CD4-positive, CD25-positive, alpha-beta regulatory T cell (primary cell): ENCODE measurements around the gene SRGAP3. TPM values are rescaled to one million over a fixed set of nuclear protein-coding genes. Genes with fewer than 3 reads are reported as not detected.

Source experiments
- ATAC-seq, 2 donors: fragments of 150-1000 bp; cut with Tn5 transposase; one replicate each; pipeline ENCODE4 v1.10.0; 2021; ENCODE audit warnings: low read depth in 2 of 2, moderate number of reproducible peaks in 2 of 2, moderate library complexity in 1 of 2
- DNase-seq, 3 donors: peaks; one replicate each; pipeline versions ENCODE4 v3.0.0 to v3.0.0-alpha.2; 2012 to 2022; ENCODE audit warnings: mixed read lengths in 1 of 3
- H3K27ac ChIP-seq: one replicate; pipeline ENCODE4 v1.7.0; 2013; ENCODE audit warnings: mild to moderate bottlenecking, low read length; ENCODE audit not compliant: insufficient read depth, poor library complexity, severe bottlenecking
- H3K27me3 ChIP-seq: one replicate; pipeline ENCODE4 v1.7.0; 2013; ENCODE audit warnings: low read length; ENCODE audit not compliant: control insufficient read depth, insufficient read depth
- H3K36me3 ChIP-seq: one replicate; pipeline ENCODE4 v1.7.0; 2013; ENCODE audit warnings: mild to moderate bottlenecking, low read length, moderate library complexity; ENCODE audit not compliant: control insufficient read depth, insufficient read depth
- H3K4me1 ChIP-seq: 2 replicates; pipeline ENCODE4 v1.7.0; 2013; ENCODE audit warnings: mild to moderate bottlenecking, low read length; ENCODE audit not compliant: insufficient read depth, control insufficient read depth, poor library complexity, severe bottlenecking
- H3K4me3 ChIP-seq: one replicate; pipeline ENCODE4 v1.7.0; 2013; ENCODE audit warnings: low read depth, mild to moderate bottlenecking, low read length, moderate library complexity
- H3K9me3 ChIP-seq, 2 experiments: 1 replicate in 1 of 2; 2 replicates in 1 of 2; pipeline ENCODE4 v1.7.0; 2013; ENCODE audit warnings: low read length in 2 of 2, mild to moderate bottlenecking in 1 of 2, moderate library complexity in 1 of 2; ENCODE audit not compliant: control insufficient read depth in 2 of 2
- H3K27ac Mint-ChIP-seq, 3 donors: one replicate each; pipeline ENCODE4 v1.8.0; 2020 to 2022; ENCODE audit warnings: mild to moderate bottlenecking in 3 of 3, mixed read lengths in 3 of 3, moderate library complexity in 2 of 3
- H3K27me3 Mint-ChIP-seq: one replicate; pipeline ENCODE4 v1.8.0; 2022; ENCODE audit warnings: mild to moderate bottlenecking, mixed read lengths
- H3K36me3 Mint-ChIP-seq: one replicate; pipeline ENCODE4 v1.8.0; 2020; ENCODE audit warnings: mixed read lengths
- H3K4me1 Mint-ChIP-seq, 4 donors: one replicate each; pipeline ENCODE4 v1.8.0; 2020 to 2022; ENCODE audit warnings: mixed read lengths in 4 of 4, mild to moderate bottlenecking in 1 of 4
- H3K4me3 Mint-ChIP-seq, 4 donors: one replicate each; pipeline ENCODE4 v1.8.0; 2020 to 2022; ENCODE audit warnings: mild to moderate bottlenecking in 4 of 4, mixed read lengths in 4 of 4, moderate library complexity in 3 of 4
- H3K9me3 Mint-ChIP-seq, 7 donors: one replicate each; pipeline ENCODE4 v1.8.0; 2020 to 2022; ENCODE audit warnings: mixed read lengths in 7 of 7, mild to moderate bottlenecking in 3 of 7, moderate library complexity in 2 of 7
- polyA plus RNA-seq, 4 donors: library from polyadenylated mRNA; unstranded; fragments of 300-500 nt; fragmentation: Illumina TruSeq; gene quantifications; one replicate each; pipeline ENCODE4 v1.2.3, GENCODE V29; 2021
- total RNA-seq: library from RNA; stranded (reverse); gene quantifications from one replicate; pipeline ENCODE4 v1.2.3, GENCODE V29; 2022

Gene SRGAP3
- total and polyA plus RNA-seq, 5 donors from 2014 or later = 1.8 to 8.1 (median 2.8) TPM

- Histone ChIP-seq H3K27ac (no peak overlapping the region), H3K9me3 (no peaks in the 10 kb centered on the region), H3K27me3 (no peaks in the 10 kb centered on the region), H3K36me3 (no peaks in the 10 kb centered on the region), H3K4me1 (no peaks in the 10 kb centered on the region), H3K4me3 (no peak overlapping the region)
- H3K4me1 Mint-ChIP-seq = no peaks in the 10 kb centered on the region
- H3K27ac Mint-ChIP-seq = peak overlapping the region in 1 of 3 donors; percentile 33
- ATAC-seq = no peak
- no peaks in the 10 kb centered on the region for H3K36me3 Mint-ChIP-seq
- no peak overlapping the region for H3K4me3 Mint-ChIP-seq
- no peaks in the 10 kb centered on the region for H3K27me3 Mint-ChIP-seq
- no peak for DNase-seq
- no peaks in the 10 kb centered on the region for H3K9me3 Mint-ChIP-seq
Observed at GRCh38 chr3:9026320-9027045, 223.0 kb downstream of the SRGAP3 start.

GRCh38 chr3:9024341-9024740 is 225.1 kb downstream of the SRGAP3 start:
- no peaks in the 10 kb centered on the region for H3K9me3 Mint-ChIP-seq
- H3K4me1 Mint-ChIP-seq = no peaks in the 10 kb centered on the region
- DNase-seq = no peak
- Histone ChIP-seq H3K9me3 (no peaks in the 10 kb centered on the region), H3K4me3 (no peak overlapping the region), H3K27me3 (no peaks in the 10 kb centered on the region), H3K27ac (no peak overlapping the region), H3K4me1 (no peaks in the 10 kb centered on the region), H3K36me3 (no peaks in the 10 kb centered on the region)
- no peak overlapping the region for H3K4me3 Mint-ChIP-seq
- H3K27me3 Mint-ChIP-seq = no peaks in the 10 kb centered on the region
- H3K27ac Mint-ChIP-seq = no peak overlapping the region
- ATAC-seq = no peak
- no peaks in the 10 kb centered on the region for H3K36me3 Mint-ChIP-seq

GRCh38 chr3:9023226-9023590 is 226.2 kb downstream of the SRGAP3 start:
- H3K27me3 Mint-ChIP-seq = no peaks in the 10 kb centered on the region
- Histone ChIP-seq H3K9me3 (no peaks in the 10 kb centered on the region), H3K27ac (no peak overlapping the region), H3K4me1 (no peaks in the 10 kb centered on the region), H3K36me3 (no peaks in the 10 kb centered on the region), H3K4me3 (no peak overlapping the region), H3K27me3 (no peaks in the 10 kb centered on the region)
- H3K36me3 Mint-ChIP-seq = no peaks in the 10 kb centered on the region
- no peak overlapping the region for H3K4me3 Mint-ChIP-seq
- DNase-seq (no peak), ATAC-seq (no peak)
- no peaks in the 10 kb centered on the region for H3K9me3 Mint-ChIP-seq
- peak overlapping the region in 1 of 3 donors; percentile 34 for H3K27ac Mint-ChIP-seq
- no peaks in the 10 kb centered on the region for H3K4me1 Mint-ChIP-seq

GRCh38 chr3:9022305-9023225 is 226.9 kb downstream of the SRGAP3 start:
- DNase-seq = no peak
- Mint-ChIP-seq H3K4me3 (no peak overlapping the region), H3K4me1 (no peaks in the 10 kb centered on the region), H3K27me3 (no peaks in the 10 kb centered on the region), H3K27ac (peak overlapping the region in 1 of 3 donors; percentile 34), H3K9me3 (no peaks in the 10 kb centered on the region), H3K36me3 (no peaks in the 10 kb centered on the region)
- Histone ChIP-seq H3K4me3 (no peak overlapping the region), H3K9me3 (no peaks in the 10 kb centered on the region), H3K36me3 (no peaks in the 10 kb centered on the region), H3K4me1 (no peaks in the 10 kb centered on the region), H3K27me3 (no peaks in the 10 kb centered on the region), H3K27ac (no peak overlapping the region)
- no peak for ATAC-seq

GRCh38 chr3:9021271-9022009 is 228.0 kb downstream of the SRGAP3 start:
- H3K9me3 ChIP-seq = no peaks in the 10 kb centered on the region
- DNase-seq = no peak
- no peaks in the 10 kb centered on the region for H3K27me3 Mint-ChIP-seq
- H3K36me3 ChIP-seq = no peaks in the 10 kb centered on the region
- no peaks in the 10 kb centered on the region for H3K4me1 Mint-ChIP-seq
- H3K4me1 ChIP-seq = no peaks in the 10 kb centered on the region
- H3K27ac ChIP-seq = no peak overlapping the region
- H3K36me3 Mint-ChIP-seq = no peaks in the 10 kb centered on the region
- no peaks in the 10 kb centered on the region for H3K27me3 ChIP-seq
- H3K9me3 Mint-ChIP-seq = no peaks in the 10 kb centered on the region
- H3K27ac Mint-ChIP-seq = no peak overlapping the region
- H3K4me3 Mint-ChIP-seq = no peak overlapping the region
- no peak for ATAC-seq
- no peak overlapping the region for H3K4me3 ChIP-seq

- Histone ChIP-seq H3K9me3 (no peaks in the 10 kb centered on the region), H3K4me3 (no peak overlapping the region), H3K36me3 (no peaks in the 10 kb centered on the region), H3K4me1 (no peaks in the 10 kb centered on the region), H3K27ac (no peak overlapping the region), H3K27me3 (no peaks in the 10 kb centered on the region)
- H3K27me3 Mint-ChIP-seq = no peaks in the 10 kb centered on the region
- H3K36me3 Mint-ChIP-seq = no peaks in the 10 kb centered on the region
- ATAC-seq (no peak), DNase-seq (no peak)
- no peak overlapping the region for H3K4me3 Mint-ChIP-seq
- H3K4me1 Mint-ChIP-seq = peaks cover 0 to 4% (median 0%) of the 10 kb centered on the region in 4 donors
- no peak overlapping the region for H3K27ac Mint-ChIP-seq
- no peaks in the 10 kb centered on the region for H3K9me3 Mint-ChIP-seq
Observed at GRCh38 chr3:9020426-9020825, 229.0 kb downstream of the SRGAP3 start.

GRCh38 chr3:9019259-9019961 is 230.0 kb downstream of the SRGAP3 start:
- H3K4me1 Mint-ChIP-seq = peaks cover 0 to 4% (median 0%) of the 10 kb centered on the region in 4 donors
- ATAC-seq (no peak), DNase-seq (no peak)
- Histone ChIP-seq H3K4me3 (no peak overlapping the region), H3K27me3 (no peaks in the 10 kb centered on the region), H3K27ac (no peak overlapping the region), H3K36me3 (no peaks in the 10 kb centered on the region), H3K9me3 (no peaks in the 10 kb centered on the region), H3K4me1 (no peaks in the 10 kb centered on the region)
- no peak overlapping the region for H3K27ac Mint-ChIP-seq
- no peaks in the 10 kb centered on the region for H3K9me3 Mint-ChIP-seq
- no peak overlapping the region for H3K4me3 Mint-ChIP-seq
- H3K36me3 Mint-ChIP-seq = peaks cover 5% of the 10 kb centered on the region
- H3K27me3 Mint-ChIP-seq = no peaks in the 10 kb centered on the region
